Aorta (tissue), 5 donors: ENCODE results near the gene RTEL1. TPM values are rescaled to one million over a fixed set of nuclear protein-coding genes. Genes with fewer than 3 reads are reported as not detected.

ENCODE experiments used
- ATAC-seq: fragments of 200-7000 bp; cut with Tn5 transposase; one replicate; pipeline ENCODE4 v1.9.1; 2022; ENCODE audit warnings: moderate library complexity; ENCODE audit not compliant: low FRiP score
- DNase-seq, 2 donors: peaks; one replicate each; pipeline ENCODE4 v3.0.0-alpha.2; 2020
- H3K27ac ChIP-seq, 2 donors: one replicate each; pipeline ENCODE4 v1.5.1; 2013; ENCODE audit warnings: low read length in 2 of 2, mild to moderate bottlenecking in 2 of 2, moderate library complexity in 2 of 2, control low read depth in 1 of 2, inconsistent platforms in 1 of 2, low read depth in 1 of 2
- H3K27me3 ChIP-seq, 2 donors: one replicate each; pipeline ENCODE4 v1.6.1; 2013; ENCODE audit warnings: control low read depth in 1 of 2, low read length in 1 of 2, mild to moderate bottlenecking in 1 of 2, moderate library complexity in 1 of 2; ENCODE audit not compliant: insufficient read depth in 2 of 2, control insufficient read depth in 1 of 2
- H3K36me3 ChIP-seq, 2 donors: one replicate each; pipeline ENCODE4 v1.6.1; 2013; ENCODE audit warnings: control low read depth in 1 of 2, low read length in 1 of 2, mild to moderate bottlenecking in 1 of 2; ENCODE audit not compliant: insufficient read depth in 2 of 2, control insufficient read depth in 1 of 2
- H3K4me1 ChIP-seq, 2 donors: one replicate each; pipeline ENCODE4 v1.6.1; 2013; ENCODE audit warnings: low read length in 2 of 2, control low read depth in 1 of 2, mild to moderate bottlenecking in 1 of 2, moderate library complexity in 1 of 2; ENCODE audit not compliant: insufficient read depth in 2 of 2, control insufficient read depth in 1 of 2
- H3K4me3 ChIP-seq, 2 donors: one replicate each; pipeline ENCODE4 v1.5.1; 2013; ENCODE audit warnings: low read length in 2 of 2, control low read depth in 1 of 2, mild to moderate bottlenecking in 1 of 2
- H3K9me3 ChIP-seq: one replicate; pipeline ENCODE4 v1.6.1; 2013; ENCODE audit warnings: mild to moderate bottlenecking, low read length; ENCODE audit not compliant: control insufficient read depth
- whole genome bisulfite sequencing, 2 donors: extraction: QIAGEN DNeasy Blood & Tissue Kit; methylation state at CpG; one replicate each; pipeline ENCODE4 v1.1.7; 2013; 5-methylcytosine and 5-hydroxymethylcytosine counted together
- intact Hi-C, 2 donors: fragments of 100-400 bp; cut with DNase I; formaldehyde crosslinking; loops; one replicate each; pipeline versions ENCODE4 v1.14.2 to v1.15.0; 2022
- polyA plus RNA-seq, 2 donors: library from polyadenylated mRNA; stranded (reverse); fragments of 200-250 nt; gene quantifications; one replicate each; pipeline ENCODE4 v1.2.3, GENCODE V29; 2013
- total RNA-seq, 2 donors: library from RNA; stranded (reverse); fragmentation: NEBNext Ultra II Directional; extraction: Animal tissue kit (Norgen Biotek cat#: 25700); gene quantifications; one replicate each; pipeline ENCODE4 v1.2.1, GENCODE V29; 2021
- donor health status: healthy with polysubstance abuse.
- donor health status: Bipolar disorder and iron deficiency.
- donor health status: DM: no; HTN: no; CAD: no.
- donor health status: DM: no; HTN: no; CAD: no.
- donor health status: DM: yes; HTN: yes; CAD: no.

RTEL1 gene
- total and polyA plus RNA-seq, 4 donors: 6.8 to 114 (median 39.3) TPM

DNA sequence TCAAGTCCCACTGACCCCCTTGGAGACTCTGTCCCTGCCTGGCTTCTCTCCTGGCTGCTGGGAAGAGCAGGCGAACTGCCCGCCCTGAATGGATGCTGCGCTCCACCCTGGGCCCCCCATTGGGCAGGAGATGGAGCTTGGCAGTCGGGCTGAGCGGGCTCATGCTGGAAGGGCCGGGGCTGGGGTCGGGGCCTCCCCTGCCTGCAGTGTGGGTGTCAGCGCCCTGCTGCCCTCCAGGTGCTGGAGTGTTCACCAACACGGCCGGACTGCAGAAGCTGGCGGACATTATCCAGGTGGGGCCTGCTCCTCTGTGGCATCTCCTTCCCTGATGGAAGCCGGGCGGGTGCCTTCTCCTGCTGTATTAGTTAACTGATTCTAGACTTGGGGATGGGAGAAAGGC lies 22.3 kb downstream of the RTEL1 start:
- ATAC-seq (no peak), DNase-seq (peak in 1 of 2 donors; percentile 42)
- Histone ChIP-seq H3K9me3 (no peaks in the 10 kb centered on the region), H3K4me3 (no peak overlapping the region), H3K4me1 (no peaks in the 10 kb centered on the region), H3K27me3 (no peaks in the 10 kb centered on the region), H3K27ac (no peak overlapping the region), H3K36me3 (no peaks in the 10 kb centered on the region)
- intact Hi-C loops: no loop called here
- 93 to 97% methylated on average over 13 of the region's 13 CpGs for WGBS, 2 donors

DNA sequence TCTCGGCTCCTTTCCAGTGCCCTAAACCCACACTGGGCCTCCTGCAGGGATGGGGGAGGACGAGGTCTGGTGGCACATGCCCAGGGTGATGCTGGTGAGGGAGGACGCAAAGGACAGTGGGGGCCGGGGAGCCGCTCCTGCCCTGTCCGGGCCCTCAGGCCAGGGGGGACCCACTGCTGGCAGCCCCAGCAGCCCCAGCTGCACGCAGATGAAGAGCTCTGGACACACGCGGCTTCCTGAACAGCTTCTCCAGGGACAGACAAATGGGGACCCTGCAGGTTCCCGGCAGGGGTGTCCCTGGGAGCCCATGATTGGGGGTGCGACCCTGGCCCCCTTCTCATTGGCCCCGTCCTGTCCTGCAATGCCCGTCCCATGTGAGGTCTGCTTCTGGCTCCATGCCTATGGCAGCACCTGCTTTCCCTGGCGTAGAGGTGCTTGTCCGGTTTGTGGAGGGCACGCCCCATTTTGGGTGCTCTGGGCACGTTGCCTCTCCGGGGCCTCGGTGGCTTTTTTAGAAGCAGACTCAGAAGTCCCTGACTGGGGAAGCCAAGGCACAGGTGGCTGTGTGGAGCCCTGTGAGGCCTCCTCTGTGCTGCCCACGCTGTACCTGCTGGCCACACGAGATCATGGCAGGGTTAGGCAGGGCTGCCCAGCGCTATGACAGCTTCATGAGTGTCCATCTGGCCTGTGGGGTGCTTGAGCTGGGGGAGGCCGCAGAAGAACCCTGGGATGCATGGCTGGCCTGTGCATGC lies 22.9 kb downstream of the RTEL1 start:
- H3K27ac ChIP-seq: peak overlapping the region in 1 of 2 donors; percentile 6
- WGBS, 2 donors: 95 to 97% methylated on average over 23 of the region's 23 CpGs
- DNase-seq: peak in 1 of 2 donors; percentile 53
- H3K4me1 ChIP-seq: no peaks in the 10 kb centered on the region
- H3K27me3 ChIP-seq: no peaks in the 10 kb centered on the region
- no peak overlapping the region for H3K4me3 ChIP-seq
- intact Hi-C loops: loop anchor here in 1 of 2 donors (1.0 kb wide), 1 partner anchor 22 kb away; no protein-coding TSS in a partner anchor
- H3K36me3 ChIP-seq: no peaks in the 10 kb centered on the region
- ATAC-seq: no peak
- H3K9me3 ChIP-seq: no peaks in the 10 kb centered on the region

DNA sequence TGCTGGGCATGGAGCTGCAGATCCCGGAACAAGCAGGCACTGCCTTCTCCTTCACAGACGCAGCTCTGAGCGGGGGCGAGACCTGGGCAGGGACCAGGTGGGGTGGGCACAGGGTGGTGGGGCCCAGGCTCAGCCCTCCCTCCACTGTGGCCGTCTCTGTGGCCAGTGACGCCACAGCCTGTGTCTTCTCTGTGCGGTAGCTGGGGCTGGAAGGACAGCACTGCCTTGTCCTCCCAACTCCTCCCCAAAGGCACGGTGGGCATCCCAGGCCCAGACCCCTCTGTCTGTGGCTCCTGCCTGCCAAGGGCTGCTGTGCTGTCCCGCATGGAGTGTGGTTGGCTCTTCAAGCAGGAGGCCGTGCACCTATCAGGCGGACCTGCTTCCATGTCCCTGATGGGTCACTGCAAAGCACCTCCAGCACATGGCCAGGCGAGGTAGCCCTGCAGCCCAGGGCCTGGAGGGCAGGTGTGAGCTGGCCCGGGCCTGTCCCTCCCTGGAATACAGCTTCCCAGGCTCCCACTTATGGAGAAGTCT lies 23.6 kb downstream of the RTEL1 start:
- no peaks in the 10 kb centered on the region for H3K36me3 ChIP-seq
- H3K4me3 ChIP-seq: no peak overlapping the region
- peak overlapping the region in 1 of 2 donors; percentile 76 for H3K27ac ChIP-seq
- H3K9me3 ChIP-seq: no peaks in the 10 kb centered on the region
- no peaks in the 10 kb centered on the region for H3K4me1 ChIP-seq
- intact Hi-C loops: loop anchor here in 1 of 2 donors (1.0 kb wide), 1 partner anchor 22 kb away; no protein-coding TSS in a partner anchor
- DNase-seq (no peak), ATAC-seq (no peak)
- H3K27me3 ChIP-seq: no peaks in the 10 kb centered on the region
- WGBS, 2 donors: 96% methylated on average over 13 of the region's 13 CpGs

DNA sequence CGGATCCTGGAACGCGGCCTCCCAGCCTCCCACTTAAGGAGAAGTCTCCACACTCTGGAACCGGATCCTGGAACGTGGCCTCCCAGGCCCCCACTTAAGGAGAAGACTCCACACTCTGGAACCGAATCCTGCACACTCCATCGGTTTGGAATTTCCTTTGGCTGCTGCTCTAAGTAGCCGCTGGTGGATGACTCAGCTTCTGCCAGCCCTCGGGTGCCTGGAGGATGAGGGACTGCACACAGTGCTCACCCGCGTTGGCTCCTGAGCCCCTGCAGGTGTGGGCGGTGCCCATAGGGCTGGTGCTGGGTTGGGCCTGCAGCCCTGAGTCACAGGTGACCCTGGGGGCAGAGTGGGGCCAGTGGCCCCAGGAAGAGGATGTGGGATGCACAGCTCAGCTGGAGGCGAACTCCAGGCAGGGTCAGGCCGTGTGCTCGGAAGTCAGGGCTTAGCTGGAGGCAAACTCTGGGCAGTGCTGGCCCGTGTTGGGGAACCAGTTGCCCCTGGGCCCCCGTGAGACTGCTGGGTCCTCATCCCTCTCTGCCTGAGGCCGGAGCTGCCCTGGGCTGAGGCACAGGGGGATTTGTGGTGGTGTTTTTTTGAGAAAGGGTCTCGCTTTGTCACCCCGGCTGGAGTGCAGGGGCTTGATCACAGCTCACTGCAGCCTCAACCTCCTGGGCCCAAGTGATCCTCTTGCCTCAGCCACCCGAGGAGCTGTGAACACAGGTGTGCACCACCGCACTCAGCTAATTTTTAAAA lies 24.4 kb downstream of the RTEL1 start:
- DNase-seq (peak; percentile 93), ATAC-seq (peak; percentile 85)
- intact Hi-C loops: no loop called here
- peak overlapping the region in 1 of 2 donors; percentile 81 for H3K27ac ChIP-seq
- H3K4me3 ChIP-seq: no peak overlapping the region
- H3K27me3 ChIP-seq: no peaks in the 10 kb centered on the region
- H3K36me3 ChIP-seq: no peaks in the 10 kb centered on the region
- WGBS, 2 donors: 24 to 27% methylated on average over 22 of the region's 22 CpGs
- H3K9me3 ChIP-seq: no peaks in the 10 kb centered on the region
- no peaks in the 10 kb centered on the region for H3K4me1 ChIP-seq

DNA sequence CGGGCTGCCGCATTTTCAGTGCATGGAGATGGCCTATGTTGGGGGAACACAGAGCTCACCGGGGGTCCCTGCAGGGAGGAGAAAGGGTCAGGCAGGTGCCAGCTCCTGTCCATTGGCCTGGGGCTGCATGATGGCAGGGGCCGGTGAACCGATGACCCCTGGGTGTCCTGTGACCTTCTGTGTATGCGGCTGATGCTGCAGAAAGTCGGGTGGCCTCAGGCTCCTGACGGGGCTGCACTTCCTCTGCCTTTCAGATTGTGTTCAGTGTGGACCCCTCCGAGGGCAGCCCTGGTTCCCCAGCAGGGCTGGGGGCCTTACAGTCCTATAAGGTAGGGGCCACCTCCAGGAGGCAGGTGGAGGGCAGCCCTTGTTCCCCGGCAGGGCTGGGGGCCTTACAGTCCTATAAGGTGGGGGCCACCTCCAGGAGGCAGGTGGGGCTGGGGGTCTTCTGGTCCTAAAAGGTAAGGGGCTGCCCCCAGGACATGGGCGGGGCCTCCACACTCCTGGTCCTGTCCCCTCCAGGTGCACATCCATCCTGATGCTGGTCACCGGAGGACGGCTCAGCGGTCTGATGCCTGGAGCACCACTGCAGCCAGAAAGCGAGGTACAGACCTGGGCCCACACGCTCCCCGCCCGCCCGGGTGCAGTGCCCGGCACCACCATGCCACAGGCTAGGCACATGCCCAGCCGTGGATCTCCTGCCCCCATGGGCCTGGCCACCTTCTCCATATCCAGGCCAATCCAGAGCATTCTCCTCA lies 27.3 kb downstream of the RTEL1 start:
- no peaks in the 10 kb centered on the region for H3K4me1 ChIP-seq
- H3K9me3 ChIP-seq: no peaks in the 10 kb centered on the region
- intact Hi-C loops: no loop called here
- WGBS, 2 donors: 91% methylated on average over 21 of the region's 21 CpGs
- H3K27ac ChIP-seq: no peak overlapping the region
- no peaks in the 10 kb centered on the region for H3K36me3 ChIP-seq
- H3K4me3 ChIP-seq: no peak overlapping the region
- DNase-seq: no peak
- H3K27me3 ChIP-seq: no peaks in the 10 kb centered on the region
- ATAC-seq: no peak

DNA sequence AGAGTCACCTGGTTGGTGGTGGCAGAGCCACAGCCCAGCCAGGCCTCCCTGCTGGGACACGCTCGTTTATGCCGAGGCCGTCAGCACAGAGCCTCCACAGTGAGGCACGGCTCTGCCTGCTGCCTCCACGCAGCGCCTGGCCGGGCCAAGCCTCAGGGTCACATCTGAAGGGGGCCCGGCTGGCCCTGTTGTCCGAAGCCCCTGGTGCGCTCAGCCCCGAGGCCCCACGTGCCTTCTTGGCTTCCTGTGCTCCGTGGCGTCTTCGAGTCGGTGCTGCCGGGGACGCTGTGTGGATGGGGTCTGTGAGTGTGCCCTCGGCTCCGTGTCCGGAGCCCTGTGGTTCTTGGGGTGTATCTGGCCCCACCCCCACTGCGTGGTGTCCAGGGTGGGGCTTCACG lies 28.0 kb downstream of the RTEL1 start:
- Histone ChIP-seq H3K36me3 (no peaks in the 10 kb centered on the region), H3K4me3 (no peak overlapping the region), H3K9me3 (no peaks in the 10 kb centered on the region), H3K4me1 (no peaks in the 10 kb centered on the region), H3K27ac (no peak overlapping the region), H3K27me3 (no peaks in the 10 kb centered on the region)
- intact Hi-C loops: no loop called here
- no peak for DNase-seq
- ATAC-seq: no peak
- 91 to 92% methylated on average over 20 to 24 of the region's 24 CpGs for WGBS, 2 donors

DNA sequence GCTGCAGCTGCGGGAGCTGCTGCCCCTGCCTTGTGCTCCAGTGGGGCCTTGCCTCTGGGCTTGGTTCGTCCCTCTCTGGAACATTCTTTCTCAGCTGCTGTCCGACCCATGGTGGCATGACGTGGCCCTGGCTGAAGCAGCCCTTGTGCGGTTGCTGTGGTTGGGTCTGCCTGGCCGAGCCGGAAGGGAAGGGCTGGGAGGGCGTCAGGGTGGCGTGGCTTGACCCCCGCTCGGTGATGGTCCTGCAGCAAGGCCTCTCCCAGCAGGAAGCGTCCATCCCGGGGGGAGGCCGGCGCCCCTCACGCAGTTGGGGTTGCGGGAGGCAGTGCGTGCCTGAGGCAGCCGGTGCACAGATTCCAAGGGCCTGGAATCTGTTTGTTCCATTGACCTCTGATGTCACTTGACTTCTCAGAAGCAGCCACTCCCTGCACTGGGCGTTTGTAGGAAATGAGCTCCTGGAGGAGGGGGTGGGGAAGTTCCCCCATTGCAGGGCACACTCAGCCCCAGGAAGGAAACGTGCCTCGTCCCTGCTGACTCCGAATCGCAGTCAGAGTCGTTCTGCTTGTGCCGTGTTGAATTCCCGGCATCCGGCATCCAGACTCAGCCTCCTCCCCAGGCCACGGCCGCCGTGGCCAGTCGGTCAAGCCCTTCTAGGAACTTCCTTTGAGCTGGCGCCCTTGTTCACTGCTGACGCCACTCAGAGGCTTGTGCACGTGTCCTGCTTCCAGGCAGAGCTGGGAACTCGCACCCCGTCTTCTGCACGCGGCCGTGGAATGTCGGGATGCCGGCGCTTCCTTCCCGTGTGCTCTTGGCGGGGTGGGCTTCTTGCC lies 28.6 kb downstream of the RTEL1 start:
- Histone ChIP-seq H3K9me3 (no peaks in the 10 kb centered on the region), H3K27ac (no peak overlapping the region), H3K4me1 (no peaks in the 10 kb centered on the region), H3K27me3 (no peaks in the 10 kb centered on the region), H3K36me3 (no peaks in the 10 kb centered on the region), H3K4me3 (no peak overlapping the region)
- intact Hi-C loops: no loop called here
- ATAC-seq (peak; percentile 69), DNase-seq (peak; percentile 88 to 91)
- WGBS, 2 donors: 72 to 73% methylated on average over 45 of the region's 45 CpGs
